ENCODE results near the gene SRL.

- TF ChIP-seq, protein P1, sequence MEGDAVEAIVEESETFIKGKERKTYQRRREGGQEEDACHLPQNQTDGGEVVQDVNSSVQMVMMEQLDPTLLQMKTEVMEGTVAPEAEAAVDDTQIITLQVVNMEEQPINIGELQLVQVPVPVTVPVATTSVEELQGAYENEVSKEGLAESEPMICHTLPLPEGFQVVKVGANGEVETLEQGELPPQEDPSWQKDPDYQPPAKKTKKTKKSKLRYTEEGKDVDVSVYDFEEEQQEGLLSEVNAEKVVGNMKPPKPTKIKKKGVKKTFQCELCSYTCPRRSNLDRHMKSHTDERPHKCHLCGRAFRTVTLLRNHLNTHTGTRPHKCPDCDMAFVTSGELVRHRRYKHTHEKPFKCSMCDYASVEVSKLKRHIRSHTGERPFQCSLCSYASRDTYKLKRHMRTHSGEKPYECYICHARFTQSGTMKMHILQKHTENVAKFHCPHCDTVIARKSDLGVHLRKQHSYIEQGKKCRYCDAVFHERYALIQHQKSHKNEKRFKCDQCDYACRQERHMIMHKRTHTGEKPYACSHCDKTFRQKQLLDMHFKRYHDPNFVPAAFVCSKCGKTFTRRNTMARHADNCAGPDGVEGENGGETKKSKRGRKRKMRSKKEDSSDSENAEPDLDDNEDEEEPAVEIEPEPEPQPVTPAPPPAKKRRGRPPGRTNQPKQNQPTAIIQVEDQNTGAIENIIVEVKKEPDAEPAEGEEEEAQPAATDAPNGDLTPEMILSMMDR (IDR thresholded peaks at IDR 0.05) = no peak
- no peak for TF ChIP-seq POLR2A (IDR thresholded peaks at IDR 0.05)
These were observed 21.9 kb upstream of the SRL start for GRCh38 chr16:4263504-4264436.
